HL-60 (cell line): ENCODE measurements around the gene FBXL5.
A peak's percentile ranks its signal among the peaks of the same experiment; 100 is the strongest.

ENCODE experiments used
- DNase-seq, 2 experiments: peaks; one replicate each; pipeline ENCODE4 v3.0.0-alpha.2; 2010 to 2020; ENCODE audit warnings: low read depth in 1 of 2, low spot score in 1 of 2
- H3K27ac ChIP-seq: fragments of 250-450 bp; sonication (Bioruptor Pico); replicated peaks from 2 replicates; pipeline ENCODE4 v1.5.1; 2020; ENCODE audit warnings: mild to moderate bottlenecking, moderate library complexity
- H3K27me3 ChIP-seq: fragments of 250-450 bp; sonication (Bioruptor Pico); 2 replicates; pipeline ENCODE4 v1.5.1; 2021; ENCODE audit warnings: mild to moderate bottlenecking, moderate library complexity; ENCODE audit not compliant: insufficient read depth, poor library complexity, severe bottlenecking
- H3K4me3 ChIP-seq: replicated peaks from 2 replicates; pipeline ENCODE4 v1.5.1; 2011; ENCODE audit warnings: mild to moderate bottlenecking, control low read depth, low read length; ENCODE audit not compliant: insufficient read depth
- GABPA ChIP-seq: IDR thresholded peaks from 2 replicates; pipeline ENCODE4 v1.6.1; 2012; ENCODE audit warnings: low read depth
- POLR2AphosphoS5 ChIP-seq: IDR thresholded peaks from 2 replicates; pipeline ENCODE4 v1.6.1; 2012; ENCODE audit warnings: low read depth
- SPI1 ChIP-seq: IDR thresholded peaks from 2 replicates; pipeline ENCODE4 v1.6.1; 2012; ENCODE audit warnings: low read depth, mild to moderate bottlenecking, borderline replicate concordance
- TF ChIP-seq, protein P1 (sequence below): IDR thresholded peaks from one replicate; pipeline ENCODE4 v1.5.1; 2011; ENCODE audit warnings: low read length, control low read depth, inconsistent platforms; ENCODE audit not compliant: insufficient read depth
- TF ChIP-seq, protein P2 (sequence below): IDR thresholded peaks from 2 replicates; pipeline ENCODE4 v1.6.1; 2012; ENCODE audit warnings: low read depth; ENCODE audit not compliant: insufficient replicate concordance

FBXL5 gene

DNA sequence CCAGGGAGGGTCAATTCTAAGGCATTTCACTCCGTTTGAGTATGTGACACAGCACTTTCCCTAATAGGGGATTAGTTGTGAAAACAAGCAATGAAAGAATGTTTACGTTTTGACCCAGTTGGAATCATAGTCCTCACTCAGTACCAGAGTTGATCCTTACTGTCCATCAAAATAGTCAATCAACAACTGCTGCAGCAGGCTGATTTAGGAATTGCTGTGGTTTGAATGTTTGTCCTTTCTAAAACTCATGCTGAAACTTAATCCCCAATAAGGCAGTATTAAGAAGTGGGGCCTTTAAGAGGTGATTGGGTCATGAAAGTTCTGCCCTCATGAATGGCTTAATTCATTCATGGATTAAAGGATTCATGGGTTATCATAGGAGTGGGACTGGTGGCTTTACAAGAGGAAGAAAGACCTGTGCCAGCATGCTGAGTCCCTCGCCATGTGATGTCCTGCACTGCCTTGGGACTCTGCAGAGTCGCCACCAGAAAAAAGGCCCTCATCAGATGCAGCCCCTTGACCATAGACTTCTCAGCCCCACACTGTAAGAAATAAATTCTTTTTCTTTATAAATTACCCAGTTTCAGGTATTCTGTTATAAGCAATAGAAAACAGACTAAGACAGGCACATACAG, 3.1 kb upstream of the FBXL5 start:
- no peak for TF ChIP-seq GABPA
- no peak for TF ChIP-seq POLR2AphosphoS5
- TF ChIP-seq, protein P1, sequence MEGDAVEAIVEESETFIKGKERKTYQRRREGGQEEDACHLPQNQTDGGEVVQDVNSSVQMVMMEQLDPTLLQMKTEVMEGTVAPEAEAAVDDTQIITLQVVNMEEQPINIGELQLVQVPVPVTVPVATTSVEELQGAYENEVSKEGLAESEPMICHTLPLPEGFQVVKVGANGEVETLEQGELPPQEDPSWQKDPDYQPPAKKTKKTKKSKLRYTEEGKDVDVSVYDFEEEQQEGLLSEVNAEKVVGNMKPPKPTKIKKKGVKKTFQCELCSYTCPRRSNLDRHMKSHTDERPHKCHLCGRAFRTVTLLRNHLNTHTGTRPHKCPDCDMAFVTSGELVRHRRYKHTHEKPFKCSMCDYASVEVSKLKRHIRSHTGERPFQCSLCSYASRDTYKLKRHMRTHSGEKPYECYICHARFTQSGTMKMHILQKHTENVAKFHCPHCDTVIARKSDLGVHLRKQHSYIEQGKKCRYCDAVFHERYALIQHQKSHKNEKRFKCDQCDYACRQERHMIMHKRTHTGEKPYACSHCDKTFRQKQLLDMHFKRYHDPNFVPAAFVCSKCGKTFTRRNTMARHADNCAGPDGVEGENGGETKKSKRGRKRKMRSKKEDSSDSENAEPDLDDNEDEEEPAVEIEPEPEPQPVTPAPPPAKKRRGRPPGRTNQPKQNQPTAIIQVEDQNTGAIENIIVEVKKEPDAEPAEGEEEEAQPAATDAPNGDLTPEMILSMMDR = no peak
- no peak for TF ChIP-seq SPI1
- TF ChIP-seq, protein P2, sequence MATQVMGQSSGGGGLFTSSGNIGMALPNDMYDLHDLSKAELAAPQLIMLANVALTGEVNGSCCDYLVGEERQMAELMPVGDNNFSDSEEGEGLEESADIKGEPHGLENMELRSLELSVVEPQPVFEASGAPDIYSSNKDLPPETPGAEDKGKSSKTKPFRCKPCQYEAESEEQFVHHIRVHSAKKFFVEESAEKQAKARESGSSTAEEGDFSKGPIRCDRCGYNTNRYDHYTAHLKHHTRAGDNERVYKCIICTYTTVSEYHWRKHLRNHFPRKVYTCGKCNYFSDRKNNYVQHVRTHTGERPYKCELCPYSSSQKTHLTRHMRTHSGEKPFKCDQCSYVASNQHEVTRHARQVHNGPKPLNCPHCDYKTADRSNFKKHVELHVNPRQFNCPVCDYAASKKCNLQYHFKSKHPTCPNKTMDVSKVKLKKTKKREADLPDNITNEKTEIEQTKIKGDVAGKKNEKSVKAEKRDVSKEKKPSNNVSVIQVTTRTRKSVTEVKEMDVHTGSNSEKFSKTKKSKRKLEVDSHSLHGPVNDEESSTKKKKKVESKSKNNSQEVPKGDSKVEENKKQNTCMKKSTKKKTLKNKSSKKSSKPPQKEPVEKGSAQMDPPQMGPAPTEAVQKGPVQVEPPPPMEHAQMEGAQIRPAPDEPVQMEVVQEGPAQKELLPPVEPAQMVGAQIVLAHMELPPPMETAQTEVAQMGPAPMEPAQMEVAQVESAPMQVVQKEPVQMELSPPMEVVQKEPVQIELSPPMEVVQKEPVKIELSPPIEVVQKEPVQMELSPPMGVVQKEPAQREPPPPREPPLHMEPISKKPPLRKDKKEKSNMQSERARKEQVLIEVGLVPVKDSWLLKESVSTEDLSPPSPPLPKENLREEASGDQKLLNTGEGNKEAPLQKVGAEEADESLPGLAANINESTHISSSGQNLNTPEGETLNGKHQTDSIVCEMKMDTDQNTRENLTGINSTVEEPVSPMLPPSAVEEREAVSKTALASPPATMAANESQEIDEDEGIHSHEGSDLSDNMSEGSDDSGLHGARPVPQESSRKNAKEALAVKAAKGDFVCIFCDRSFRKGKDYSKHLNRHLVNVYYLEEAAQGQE = no peak
- DNase-seq = no peak
- Histone ChIP-seq H3K27ac (peak overlapping the region; percentile 75), H3K4me3 (no peak overlapping the region), H3K27me3 (no peaks in the 10 kb centered on the region)

DNA sequence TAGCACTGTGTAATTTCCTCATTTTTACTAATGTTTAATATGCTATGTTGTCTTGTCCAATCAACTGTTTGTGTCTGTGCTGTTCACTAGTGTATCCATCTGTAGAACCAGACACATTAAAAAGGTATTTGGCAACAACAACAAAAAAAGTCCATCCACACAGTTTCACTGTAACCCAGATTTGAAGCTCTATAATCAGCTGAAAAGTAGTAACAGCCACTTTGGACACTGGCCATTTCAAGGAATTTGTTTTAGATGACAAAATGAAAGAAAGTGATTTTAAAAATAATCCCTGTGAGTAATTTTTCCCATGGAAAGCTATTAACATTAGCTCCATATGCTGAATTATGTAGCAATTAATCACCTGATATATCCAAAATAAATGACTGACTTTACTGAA, 2.2 kb upstream of the FBXL5 start:
- H3K27ac ChIP-seq = peak overlapping the region; percentile 96; the same call in 1 of the 2 replicates

DNA sequence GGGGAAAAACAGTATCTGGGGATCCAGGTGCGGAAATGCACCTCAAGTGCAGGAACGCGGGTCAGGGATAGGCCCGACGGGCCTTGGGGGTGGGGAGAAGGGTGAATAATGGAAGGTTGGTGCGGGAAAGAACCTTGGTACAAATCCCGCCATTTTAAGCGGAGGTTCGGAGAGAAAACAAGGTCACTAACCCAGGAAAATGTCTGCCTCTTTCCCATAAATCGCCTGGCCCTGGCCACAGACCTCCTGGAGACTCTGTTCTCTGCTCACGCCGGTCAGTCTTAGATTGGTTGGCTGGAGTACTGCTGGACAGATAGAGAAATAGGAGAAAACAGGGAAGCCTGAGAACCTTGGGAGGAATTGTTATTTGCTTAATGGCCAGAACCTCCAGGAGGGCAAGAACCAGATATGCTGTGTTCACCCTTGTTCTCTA, 897 bp upstream of the FBXL5 start:
- H3K27me3 ChIP-seq = no peaks in the 10 kb centered on the region
- peak overlapping the region; percentile 15; the same call in 1 of the 2 replicates for H3K4me3 ChIP-seq
- no peak for DNase-seq
- TF ChIP-seq POLR2AphosphoS5 = no peak
- TF ChIP-seq, protein P2 = no peak
- TF ChIP-seq, protein P1 = no peak
- H3K27ac ChIP-seq = peak overlapping the region; percentile 96

More for the DNA sequence above, 2.2 kb upstream of the FBXL5 start:
- DNase-seq = no peak
- Histone ChIP-seq H3K27me3 (no peaks in the 10 kb centered on the region), H3K4me3 (no peak overlapping the region)
- TF ChIP-seq SPI1 (no peak), POLR2AphosphoS5 (no peak), GABPA (no peak)
- TF ChIP-seq, protein P1 = no peak
- TF ChIP-seq, protein P2 = no peak
